Cardiac muscle cell (in vitro differentiated cells and primary cell): ENCODE data around the gene BAK1. TPM values are rescaled to one million over a fixed set of nuclear protein-coding genes. Genes with fewer than 3 reads are reported as not detected.

Experiments used
- polyA plus RNA-seq: library from polyadenylated mRNA; unstranded; fragments of >200 nt; fragmentation: Nextera tagmentation; extraction: Ambion mirVana; gene quantifications from 2 replicates; pipeline ENCODE4 v1.2.1, GENCODE V29; 2016
- total RNA-seq: library from RNA; depleted of rRNA; stranded (reverse); fragments of >200 nt; gene quantifications from 2 replicates; pipeline ENCODE4 v1.2.3, GENCODE V29; 2016

BAK1 gene
- total and polyA plus RNA-seq, 2 experiments from 2014 or later = 39.0 to 85.3 TPM

Other genes starting within 250 kb of the BAK1 start
- 14.0 and 69.2 TPM in 2 replicates for gene KIFC1, start 188.5 kb downstream of the BAK1 start, total RNA-seq
- 9.4 and 33.3 TPM in 2 replicates for gene KIFC1, start 188.5 kb downstream of the BAK1 start, polyA plus RNA-seq
- gene PHF1, start 169.3 kb downstream of the BAK1 start, total RNA-seq = 61.9 and 116 TPM in 2 replicates
- gene PHF1, start 169.3 kb downstream of the BAK1 start, polyA plus RNA-seq = 34.5 and 62.1 TPM in 2 replicates
- gene CUTA, start 162.2 kb downstream of the BAK1 start, total RNA-seq = 304 and 348 TPM in 2 replicates
- gene CUTA, start 162.2 kb downstream of the BAK1 start, polyA plus RNA-seq = 426 and 501 TPM in 2 replicates
- 14.9 and 20.2 TPM in 2 replicates for gene SYNGAP1, start 160.2 kb downstream of the BAK1 start, total RNA-seq
- gene SYNGAP1, start 160.2 kb downstream of the BAK1 start, polyA plus RNA-seq = 6.8 and 10.5 TPM in 2 replicates
- gene ZBTB9, start 125.7 kb downstream of the BAK1 start, total RNA-seq = 5.5 and 7.8 TPM in 2 replicates
- 9.5 and 11.2 TPM in 2 replicates for gene ZBTB9, start 125.7 kb downstream of the BAK1 start, polyA plus RNA-seq
- 0.35 and 1.1 TPM in 2 replicates for gene ITPR3, start 41.0 kb upstream of the BAK1 start, total RNA-seq
- 0.13 and 0.92 TPM in 2 replicates for gene ITPR3, start 41.0 kb upstream of the BAK1 start, polyA plus RNA-seq
- 35.7 and 40.1 TPM in 2 replicates for gene UQCC2, start 131.4 kb upstream of the BAK1 start, total RNA-seq
- gene UQCC2, start 131.4 kb upstream of the BAK1 start, polyA plus RNA-seq = 216 and 232 TPM in 2 replicates
- gene IP6K3, start 166.6 kb upstream of the BAK1 start, total RNA-seq = 3.9 and 5.0 TPM in 2 replicates
- gene IP6K3, start 166.6 kb upstream of the BAK1 start, polyA plus RNA-seq = 2.9 TPM in 2 replicates
- 67.3 and 78.2 TPM in 2 replicates for gene LEMD2, start 208.9 kb upstream of the BAK1 start, total RNA-seq
- gene LEMD2, start 208.9 kb upstream of the BAK1 start, polyA plus RNA-seq = 65.4 and 79.0 TPM in 2 replicates
- not detected in 2 replicates for gene MLN, start 223.7 kb upstream of the BAK1 start, total RNA-seq
- 0.55 TPM in 1 of 2 replicates, not detected in the other for gene MLN, start 223.7 kb upstream of the BAK1 start, polyA plus RNA-seq